MM.1S (cell line): Measurements from ENCODE around the gene CDC42BPA.

Source experiments
- EZH2 ChIP-seq: fragments of 300-600 bp; sonication (generic); optimal IDR thresholded peaks from 2 replicates; pipeline ENCODE3; 2017; ENCODE audit warnings: low read depth, mild to moderate bottlenecking, antibody characterized with exemption, low read length, mixed read lengths
- TF ChIP-seq, protein P1 (sequence below): fragments of 300-600 bp; sonication (generic); IDR thresholded peaks from 2 replicates; pipeline ENCODE4 v1.5.1; 2016; ENCODE audit warnings: antibody characterized with exemption, low read length, mixed read lengths

DNA sequence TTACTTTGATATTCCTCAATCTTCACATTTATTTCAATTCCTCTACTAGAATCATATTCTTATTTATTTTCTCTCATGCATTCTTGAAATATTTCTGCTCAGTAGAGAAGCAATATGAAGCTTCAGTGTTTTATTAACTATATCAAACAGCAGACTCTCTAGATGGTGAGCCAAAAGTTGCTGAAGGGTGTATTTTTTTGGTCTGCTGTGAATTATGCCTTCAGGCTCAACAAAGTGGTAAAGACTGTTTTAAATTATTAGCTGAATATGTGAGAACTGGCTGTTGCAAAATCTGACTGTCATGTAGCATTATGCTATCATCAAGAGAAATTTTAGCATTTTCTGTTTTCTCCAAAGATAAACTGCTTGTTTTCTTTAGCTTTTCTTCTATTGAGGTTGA lies 24.9 kb upstream of the CDC42BPA start:
- TF ChIP-seq, protein P1, sequence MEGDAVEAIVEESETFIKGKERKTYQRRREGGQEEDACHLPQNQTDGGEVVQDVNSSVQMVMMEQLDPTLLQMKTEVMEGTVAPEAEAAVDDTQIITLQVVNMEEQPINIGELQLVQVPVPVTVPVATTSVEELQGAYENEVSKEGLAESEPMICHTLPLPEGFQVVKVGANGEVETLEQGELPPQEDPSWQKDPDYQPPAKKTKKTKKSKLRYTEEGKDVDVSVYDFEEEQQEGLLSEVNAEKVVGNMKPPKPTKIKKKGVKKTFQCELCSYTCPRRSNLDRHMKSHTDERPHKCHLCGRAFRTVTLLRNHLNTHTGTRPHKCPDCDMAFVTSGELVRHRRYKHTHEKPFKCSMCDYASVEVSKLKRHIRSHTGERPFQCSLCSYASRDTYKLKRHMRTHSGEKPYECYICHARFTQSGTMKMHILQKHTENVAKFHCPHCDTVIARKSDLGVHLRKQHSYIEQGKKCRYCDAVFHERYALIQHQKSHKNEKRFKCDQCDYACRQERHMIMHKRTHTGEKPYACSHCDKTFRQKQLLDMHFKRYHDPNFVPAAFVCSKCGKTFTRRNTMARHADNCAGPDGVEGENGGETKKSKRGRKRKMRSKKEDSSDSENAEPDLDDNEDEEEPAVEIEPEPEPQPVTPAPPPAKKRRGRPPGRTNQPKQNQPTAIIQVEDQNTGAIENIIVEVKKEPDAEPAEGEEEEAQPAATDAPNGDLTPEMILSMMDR, result no peak
- TF ChIP-seq EZH2, result no peak
